Mammary epithelial cell (primary cell): ENCODE data around the gene C17orf58.

Experiments used
- CTCF ChIP-seq, 2 donors: IDR thresholded peaks in 1 of 2; conservative IDR thresholded peaks in 1 of 2; 2 replicates each; pipeline ENCODE4 v1.5.1; 2011 to 2012; ENCODE audit warnings: inconsistent platforms in 2 of 2, low read length in 2 of 2, mild to moderate bottlenecking in 2 of 2, control low read depth in 1 of 2, low read depth in 1 of 2; ENCODE audit not compliant: insufficient read depth in 1 of 2; ENCODE audit errors: extremely low read depth in 1 of 2
- EZH2 ChIP-seq: IDR thresholded peaks from 2 replicates; pipeline ENCODE4 v1.6.1; 2012; ENCODE audit warnings: low read length, inconsistent platforms, borderline replicate concordance

- no peak for TF ChIP-seq EZH2
- no peak for TF ChIP-seq CTCF (conservative IDR thresholded peaks at IDR 0.05 in 1 of 2, IDR thresholded peaks at IDR 0.05 in 1 of 2; ENCODE audit: extremely low read depth in 1 of 2, insufficient read depth in 1 of 2, low read depth in 1 of 2, low read length in 2 of 2)
Observed at GRCh38 chr17:67999291-67999911, 3.1 kb upstream of the C17orf58 start.
